Testis (tissue), 2 donors: ENCODE data around the gene CHD5.

Source experiments
- CTCF ChIP-seq, 3 experiments: fragments of 450-650 bp in 2 of 3; fragments of 200-600 bp in 1 of 3; sonication (generic) in 1 of 3; IDR thresholded peaks; one replicate each; pipeline ENCODE4 v1.5.1; 2016 to 2019; ENCODE audit warnings: antibody characterized with exemption in 3 of 3, mild to moderate bottlenecking in 2 of 3, moderate library complexity in 1 of 3
- POLR2A ChIP-seq: fragments of 450-650 bp; IDR thresholded peaks from one replicate; pipeline ENCODE4 v1.6.1; 2017; ENCODE audit warnings: antibody characterized with exemption, mild to moderate bottlenecking, moderate library complexity

GRCh38 chr1:6093611-6094010 is 86.5 kb downstream of the CHD5 start:
- no peak for TF ChIP-seq CTCF (IDR thresholded peaks at IDR 0.05)
- TF ChIP-seq POLR2A = no peak
